Colonic mucosa (tissue), 4 donors: ENCODE measurements around the gene SYNDIG1. TPM values are rescaled to one million over a fixed set of nuclear protein-coding genes. Genes with fewer than 3 reads are reported as not detected.

Experiments
- DNase-seq: peaks from one replicate; pipeline ENCODE4 v3.0.0-alpha.2; 2020
- H3K27ac ChIP-seq: fragments of 200-600 bp; one replicate; pipeline ENCODE4 v1.8.0; 2021
- H3K27me3 ChIP-seq: fragments of 200-600 bp; one replicate; pipeline ENCODE4 v1.8.0; 2021
- H3K36me3 ChIP-seq: fragments of 200-600 bp; one replicate; pipeline ENCODE4 v1.8.0; 2021
- H3K4me1 ChIP-seq: fragments of 200-600 bp; one replicate; pipeline ENCODE4 v1.8.0; 2021; ENCODE audit warnings: mild to moderate bottlenecking
- H3K4me3 ChIP-seq: fragments of 200-600 bp; one replicate; pipeline ENCODE4 v1.8.0; 2021
- H3K9ac ChIP-seq, 2 donors: one replicate each; pipeline ENCODE4 v1.7.0; 2013; ENCODE audit warnings: control low read depth in 2 of 2, low read depth in 2 of 2, low read length in 2 of 2
- H3K9me3 ChIP-seq: fragments of 200-600 bp; one replicate; pipeline ENCODE4 v1.8.0; 2021
- intact Hi-C: fragments of 100-400 bp; cut with DNase I; formaldehyde crosslinking; loops from one replicate; pipeline ENCODE4 v1.14.1; 2022
- total RNA-seq, 2 donors: library from RNA; stranded (reverse); fragmentation: NEBNext Ultra II Directional in 1 of 2; extraction: Animal tissue kit (Norgen Biotek cat#: 25700) in 1 of 2; gene quantifications; one replicate each; pipeline ENCODE4 v1.2.1, GENCODE V29; 2021
- TF ChIP-seq, protein P1 (sequence below): fragments of 200-600 bp; IDR thresholded peaks from one replicate; pipeline ENCODE4 v1.8.0; 2022; ENCODE audit warnings: antibody characterized with exemption, mild to moderate bottlenecking
- donor health status: healthy.
- donor health status: DM: no; HTN: no; CAD: no.
- donor health status: DM: no; HTN: no; CAD: no.

The SYNDIG1 gene
- total RNA-seq, 2 donors from 2014 or later: 0.10 to 0.19 TPM

GRCh38 chr20:24609757-24610156 lies 140.3 kb downstream of the SYNDIG1 start:
- Histone ChIP-seq H3K9me3 (no peaks in the 10 kb centered on the region), H3K9ac (no peak overlapping the region), H3K4me3 (no peak overlapping the region), H3K4me1 (no peaks in the 10 kb centered on the region), H3K27ac (no peak overlapping the region), H3K27me3 (no peaks in the 10 kb centered on the region), H3K36me3 (no peaks in the 10 kb centered on the region)
- TF ChIP-seq, protein P1, sequence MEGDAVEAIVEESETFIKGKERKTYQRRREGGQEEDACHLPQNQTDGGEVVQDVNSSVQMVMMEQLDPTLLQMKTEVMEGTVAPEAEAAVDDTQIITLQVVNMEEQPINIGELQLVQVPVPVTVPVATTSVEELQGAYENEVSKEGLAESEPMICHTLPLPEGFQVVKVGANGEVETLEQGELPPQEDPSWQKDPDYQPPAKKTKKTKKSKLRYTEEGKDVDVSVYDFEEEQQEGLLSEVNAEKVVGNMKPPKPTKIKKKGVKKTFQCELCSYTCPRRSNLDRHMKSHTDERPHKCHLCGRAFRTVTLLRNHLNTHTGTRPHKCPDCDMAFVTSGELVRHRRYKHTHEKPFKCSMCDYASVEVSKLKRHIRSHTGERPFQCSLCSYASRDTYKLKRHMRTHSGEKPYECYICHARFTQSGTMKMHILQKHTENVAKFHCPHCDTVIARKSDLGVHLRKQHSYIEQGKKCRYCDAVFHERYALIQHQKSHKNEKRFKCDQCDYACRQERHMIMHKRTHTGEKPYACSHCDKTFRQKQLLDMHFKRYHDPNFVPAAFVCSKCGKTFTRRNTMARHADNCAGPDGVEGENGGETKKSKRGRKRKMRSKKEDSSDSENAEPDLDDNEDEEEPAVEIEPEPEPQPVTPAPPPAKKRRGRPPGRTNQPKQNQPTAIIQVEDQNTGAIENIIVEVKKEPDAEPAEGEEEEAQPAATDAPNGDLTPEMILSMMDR: no peak
- intact Hi-C loops: no loop called here
- DNase-seq: no peak

DNA sequence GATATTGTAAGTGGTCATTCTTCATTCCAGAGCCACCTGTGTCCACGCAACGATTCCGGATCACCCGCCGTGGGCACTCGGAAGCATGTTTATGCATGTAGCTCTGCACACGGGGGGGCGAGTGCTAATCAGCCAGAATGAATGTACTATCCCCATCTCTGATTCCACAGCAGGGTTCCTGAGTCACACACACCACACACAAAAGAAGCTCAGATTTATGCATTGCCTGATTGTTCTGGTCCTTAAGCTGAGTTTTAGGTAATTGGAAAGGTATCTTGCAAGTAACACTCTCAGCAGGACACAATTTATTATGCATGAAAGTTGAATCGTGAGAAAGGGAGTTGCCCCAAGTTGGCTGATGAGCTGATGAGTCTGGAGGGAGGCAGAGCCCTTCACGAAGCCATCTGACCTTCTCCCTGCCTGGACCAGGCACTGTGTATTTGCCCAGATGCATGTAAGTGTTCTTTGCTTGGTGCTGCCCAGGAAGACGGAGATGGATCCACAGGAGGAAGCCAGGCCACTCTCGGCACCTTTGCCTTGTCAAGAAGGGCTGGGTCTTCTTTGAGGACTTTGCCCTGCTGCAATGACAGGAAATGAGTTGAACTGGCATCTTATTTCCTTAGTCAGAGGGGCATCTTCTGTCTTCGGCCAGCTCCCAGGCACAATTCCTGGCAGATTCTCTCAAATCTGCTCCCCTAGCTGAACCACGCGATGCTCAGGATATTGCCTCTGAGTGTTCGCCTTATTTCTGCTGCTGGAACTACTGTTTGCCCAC lies 141.1 kb downstream of the SYNDIG1 start:
- Histone ChIP-seq H3K9ac (no peak overlapping the region), H3K27me3 (no peaks in the 10 kb centered on the region), H3K27ac (no peak overlapping the region), H3K4me1 (no peaks in the 10 kb centered on the region), H3K4me3 (no peak overlapping the region), H3K9me3 (no peaks in the 10 kb centered on the region), H3K36me3 (no peaks in the 10 kb centered on the region)
- intact Hi-C loops: no loop called here
- DNase-seq: no peak
- TF ChIP-seq, protein P1: no peak

- intact Hi-C loops: no loop called here
- DNase-seq: no peak
- no peaks in the 10 kb centered on the region for H3K9me3 ChIP-seq
- H3K27ac ChIP-seq: no peak overlapping the region
- TF ChIP-seq, protein P1: no peak
- H3K4me3 ChIP-seq: no peak overlapping the region
- H3K4me1 ChIP-seq: no peaks in the 10 kb centered on the region
- no peak overlapping the region for H3K9ac ChIP-seq
- H3K27me3 ChIP-seq: no peaks in the 10 kb centered on the region
- no peaks in the 10 kb centered on the region for H3K36me3 ChIP-seq
These were observed 142.1 kb downstream of the SYNDIG1 start for GRCh38 chr20:24611360-24612140.

DNA sequence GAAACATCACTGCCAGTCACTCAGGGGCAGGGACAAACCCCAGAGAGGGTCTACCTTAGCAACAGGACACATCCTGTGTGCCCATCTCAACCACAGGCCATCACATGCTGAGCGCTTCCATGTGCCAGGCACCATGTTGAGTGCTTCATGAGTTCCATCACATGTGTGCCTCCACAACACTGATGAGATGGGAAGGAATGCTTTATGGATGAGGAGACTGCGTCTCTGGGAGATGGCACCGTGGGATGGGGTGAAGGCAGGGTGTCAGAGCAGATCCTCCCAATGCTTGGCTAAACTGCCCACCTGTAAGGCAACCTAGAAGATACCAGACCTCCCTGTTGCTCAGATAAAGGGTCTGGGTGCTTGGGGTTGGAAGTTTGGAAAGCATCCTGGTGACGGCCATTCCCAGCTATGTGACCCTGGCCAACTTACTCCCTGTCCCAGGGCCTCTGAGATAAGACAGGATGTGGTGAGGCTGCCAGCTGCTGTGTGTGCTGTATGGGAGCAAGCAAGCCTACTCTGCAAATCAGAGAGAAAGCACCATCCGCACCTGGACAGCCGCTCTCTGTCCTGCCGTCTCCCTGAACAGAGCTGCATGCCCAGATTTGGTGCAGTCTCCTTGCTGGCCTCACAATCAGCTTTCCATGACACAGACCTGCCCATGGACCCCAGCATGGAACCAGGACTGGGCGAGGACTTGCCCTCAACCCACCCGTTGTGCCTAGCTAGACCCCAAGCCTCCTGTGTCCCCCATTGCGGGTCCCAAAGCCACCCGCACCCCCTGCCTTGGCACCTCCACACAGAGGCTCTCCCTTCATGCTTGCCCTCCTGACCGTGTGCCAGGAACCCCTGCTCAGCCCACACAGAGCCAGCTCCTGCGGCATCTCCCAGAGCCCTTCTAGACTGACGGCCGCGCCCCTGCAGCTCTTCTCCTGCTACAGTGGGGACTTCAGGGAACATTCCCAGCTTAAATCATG lies 143.7 kb downstream of the SYNDIG1 start:
- Histone ChIP-seq H3K27ac (no peak overlapping the region), H3K4me1 (no peaks in the 10 kb centered on the region), H3K9me3 (no peaks in the 10 kb centered on the region), H3K27me3 (no peaks in the 10 kb centered on the region), H3K4me3 (no peak overlapping the region), H3K36me3 (no peaks in the 10 kb centered on the region), H3K9ac (no peak overlapping the region)
- TF ChIP-seq, protein P1: no peak
- DNase-seq: no peak
- intact Hi-C loops: no loop called here

DNA sequence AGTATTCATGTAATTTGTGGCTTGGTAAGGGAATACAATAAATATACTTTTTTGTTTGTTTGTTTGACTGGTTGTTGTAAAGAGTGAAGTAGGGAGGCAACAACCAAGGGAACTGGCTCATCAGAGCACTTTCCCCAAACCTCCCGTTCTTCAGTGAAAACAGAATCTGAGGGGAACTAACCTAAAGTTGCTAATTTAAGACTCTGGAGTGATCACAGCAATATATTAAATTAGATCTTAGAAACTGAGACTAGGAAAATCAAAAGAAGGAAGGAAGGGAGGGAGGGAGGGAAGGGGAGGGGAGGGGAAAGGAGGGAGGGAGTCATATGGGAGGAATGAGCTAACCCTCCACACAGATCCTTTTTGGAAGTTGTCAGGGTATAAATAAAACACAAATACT lies 144.9 kb downstream of the SYNDIG1 start:
- TF ChIP-seq, protein P1: no peak
- H3K4me1 ChIP-seq: no peaks in the 10 kb centered on the region
- H3K27me3 ChIP-seq: no peaks in the 10 kb centered on the region
- intact Hi-C loops: no loop called here
- DNase-seq: no peak
- H3K9me3 ChIP-seq: no peaks in the 10 kb centered on the region
- no peaks in the 10 kb centered on the region for H3K36me3 ChIP-seq
- H3K27ac ChIP-seq: no peak overlapping the region
- no peak overlapping the region for H3K4me3 ChIP-seq
- no peak overlapping the region for H3K9ac ChIP-seq
